Stimulated activated CD4-positive, alpha-beta T cell treated with anti-CD3 and anti-CD28 coated beads, Interleukin-15, amount 100 ng/mL, for 1 hour (primary cell): ENCODE measurements around the gene ARHGAP15.

Experiments used
- DNase-seq, 2 donors: peaks; one replicate each; pipeline ENCODE4 v3.0.0-alpha.2; 2020; ENCODE audit warnings: low read depth in 1 of 2, low spot score in 1 of 2

The ARHGAP15 gene

GRCh38 chr2:143740431-143740830, 611.2 kb downstream of the ARHGAP15 start:
- DNase-seq = no peak

DNA sequence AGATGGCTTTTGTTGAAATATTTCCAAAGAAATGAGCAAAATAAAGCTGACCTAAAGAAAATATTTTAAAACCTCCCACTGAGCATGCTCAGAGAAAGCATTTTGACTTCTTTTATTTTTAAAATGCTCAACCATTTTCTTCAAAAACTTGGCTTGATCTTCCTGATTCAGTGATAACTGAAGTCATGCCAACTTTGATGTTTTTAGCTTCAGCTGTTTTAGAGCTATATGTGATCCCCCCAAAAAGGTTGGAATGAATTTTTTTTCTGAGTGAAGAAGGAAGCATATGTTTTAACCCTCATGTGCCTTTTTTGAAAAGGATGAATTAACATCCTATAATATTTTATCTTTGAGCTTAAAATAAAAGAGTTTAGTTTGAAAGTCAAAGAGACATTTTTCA, 612.0 kb downstream of the ARHGAP15 start:
- no peak for DNase-seq

GRCh38 chr2:143742581-143742980, 613.4 kb downstream of the ARHGAP15 start:
- DNase-seq = no peak

DNA sequence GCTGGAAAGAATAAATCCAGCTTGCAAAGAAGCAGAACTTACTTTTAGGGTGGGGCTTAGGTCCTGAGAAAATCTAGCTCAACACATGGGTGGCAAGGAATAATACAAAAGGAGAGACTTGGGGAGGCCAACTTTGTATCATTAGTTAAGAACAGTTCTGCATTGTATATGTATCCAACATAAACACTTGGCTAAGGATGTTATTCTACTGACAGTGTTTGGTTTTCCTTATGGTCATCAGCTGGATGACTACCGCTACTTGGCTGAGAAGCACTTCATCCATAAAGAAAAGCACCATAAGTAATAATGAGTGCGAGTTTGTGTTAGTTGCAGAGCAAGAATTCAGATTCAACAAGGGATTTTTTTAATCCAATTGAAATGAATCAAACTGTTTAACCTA, 614.9 kb downstream of the ARHGAP15 start:
- DNase-seq = no peak

GRCh38 chr2:143745060-143745459, 615.8 kb downstream of the ARHGAP15 start:
- no peak for DNase-seq

DNA sequence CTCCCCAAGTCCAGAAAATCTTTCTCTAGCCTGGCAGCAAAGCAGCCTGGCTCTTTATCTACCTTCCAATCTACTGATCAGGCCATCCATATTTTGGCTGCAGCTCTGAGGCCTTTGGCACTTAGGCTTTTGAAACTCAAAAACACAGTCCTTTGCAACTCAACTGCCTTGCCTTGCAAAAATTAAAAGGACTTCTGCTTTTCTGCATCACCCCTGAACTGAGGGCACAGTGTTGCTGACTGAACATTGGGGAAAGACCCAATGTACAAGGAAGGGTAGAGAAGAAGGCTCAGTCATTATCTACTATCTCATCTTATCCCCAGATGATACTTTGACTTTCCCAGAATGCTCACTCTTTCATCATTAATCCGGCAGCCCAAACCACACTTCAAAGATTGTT, 625.5 kb downstream of the ARHGAP15 start:
- no peak for DNase-seq

GRCh38 chr2:143758629-143759330, 629.6 kb downstream of the ARHGAP15 start:
- DNase-seq = no peak

DNA sequence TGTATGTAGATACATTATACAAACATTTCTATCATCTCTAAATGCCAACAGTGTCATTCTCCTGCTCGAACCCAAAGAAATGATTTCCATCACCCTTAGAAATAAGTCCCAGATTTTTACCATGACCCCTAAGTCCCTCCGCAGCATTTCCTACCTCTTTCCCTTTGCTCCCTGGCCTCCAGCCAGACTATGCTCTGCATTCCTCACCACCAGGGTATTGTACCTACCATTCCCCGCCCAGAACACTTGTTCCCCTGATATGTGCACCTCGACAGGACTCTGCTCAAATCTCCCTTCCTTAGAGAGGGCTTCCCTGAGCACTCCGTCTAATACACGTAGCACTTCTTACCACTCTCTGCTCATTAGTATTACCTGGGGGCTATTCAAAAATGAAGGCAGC, 630.2 kb downstream of the ARHGAP15 start:
- DNase-seq = no peak

GRCh38 chr2:143762176-143762928, 633.1 kb downstream of the ARHGAP15 start:
- DNase-seq = no peak

- no peak for DNase-seq
These were observed 635.0 kb downstream of the ARHGAP15 start for GRCh38 chr2:143764261-143764660.

- DNase-seq = no peak
These were observed 635.5 kb downstream of the ARHGAP15 start for GRCh38 chr2:143764706-143765105.

GRCh38 chr2:143768991-143769390, 639.8 kb downstream of the ARHGAP15 start:
- no peak for DNase-seq

DNA sequence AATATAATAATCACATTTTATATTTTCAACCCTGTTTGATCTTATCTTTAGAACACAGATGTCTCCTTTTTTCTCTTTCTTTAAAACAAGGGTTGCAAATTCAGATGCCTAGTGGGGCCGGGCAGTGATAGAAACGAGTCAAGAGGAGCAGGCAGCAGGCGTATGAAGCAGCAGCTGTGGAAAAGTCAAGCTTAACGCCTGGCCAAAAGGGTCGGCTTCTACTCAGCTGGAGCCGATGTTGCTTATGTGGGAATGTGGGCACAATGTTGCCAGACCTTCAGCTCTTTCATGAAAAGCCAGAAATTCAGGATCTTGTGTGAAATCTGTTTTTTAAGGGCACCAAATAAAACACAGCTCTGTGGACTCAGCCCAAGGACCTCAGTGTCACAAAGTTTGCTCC, 642.7 kb downstream of the ARHGAP15 start:
- no peak for DNase-seq

GRCh38 chr2:143776526-143777297, 647.5 kb downstream of the ARHGAP15 start:
- DNase-seq = no peak

- no peak for DNase-seq
These were observed 649.8 kb downstream of the ARHGAP15 start for GRCh38 chr2:143779021-143779420.

GRCh38 chr2:143786026-143786765, 657.0 kb downstream of the ARHGAP15 start:
- DNase-seq = no peak

- no peak for DNase-seq
These were observed 658.5 kb downstream of the ARHGAP15 start for GRCh38 chr2:143787674-143788073.

GRCh38 chr2:143792602-143793001, 663.4 kb downstream of the ARHGAP15 start:
- no peak for DNase-seq

- no peak for DNase-seq
These were observed 664.2 kb downstream of the ARHGAP15 start for GRCh38 chr2:143793381-143793780.

- DNase-seq = no peak
These were observed 666.8 kb downstream of the ARHGAP15 start for GRCh38 chr2:143796051-143796450.

DNA sequence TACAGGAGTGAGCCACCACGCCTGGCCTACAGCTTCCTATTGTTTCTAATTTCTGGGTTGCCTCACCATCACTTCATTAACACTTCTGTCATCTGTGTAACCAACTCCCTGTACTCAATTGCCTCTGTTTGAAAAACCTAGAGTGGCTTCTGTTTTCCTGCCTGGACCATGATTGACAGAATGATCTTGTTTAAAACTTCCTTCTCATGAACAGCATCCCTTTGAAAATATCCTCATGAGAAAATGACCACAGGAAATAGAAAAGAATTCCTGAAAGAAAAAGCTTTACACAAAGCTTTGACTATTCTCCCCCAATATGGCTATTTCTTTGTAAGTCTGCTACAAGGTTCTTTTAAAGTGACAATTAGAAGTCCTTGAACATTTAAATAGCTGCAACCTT, 672.3 kb downstream of the ARHGAP15 start:
- no peak for DNase-seq
